Measurements from ENCODE around the gene FXYD1. TPM values are rescaled to one million over a fixed set of nuclear protein-coding genes. Genes with fewer than 3 reads are reported as not detected.

Gene FXYD1
- total RNA-seq, 1 experiment from 2014 or later: 13.3 TPM

DNA sequence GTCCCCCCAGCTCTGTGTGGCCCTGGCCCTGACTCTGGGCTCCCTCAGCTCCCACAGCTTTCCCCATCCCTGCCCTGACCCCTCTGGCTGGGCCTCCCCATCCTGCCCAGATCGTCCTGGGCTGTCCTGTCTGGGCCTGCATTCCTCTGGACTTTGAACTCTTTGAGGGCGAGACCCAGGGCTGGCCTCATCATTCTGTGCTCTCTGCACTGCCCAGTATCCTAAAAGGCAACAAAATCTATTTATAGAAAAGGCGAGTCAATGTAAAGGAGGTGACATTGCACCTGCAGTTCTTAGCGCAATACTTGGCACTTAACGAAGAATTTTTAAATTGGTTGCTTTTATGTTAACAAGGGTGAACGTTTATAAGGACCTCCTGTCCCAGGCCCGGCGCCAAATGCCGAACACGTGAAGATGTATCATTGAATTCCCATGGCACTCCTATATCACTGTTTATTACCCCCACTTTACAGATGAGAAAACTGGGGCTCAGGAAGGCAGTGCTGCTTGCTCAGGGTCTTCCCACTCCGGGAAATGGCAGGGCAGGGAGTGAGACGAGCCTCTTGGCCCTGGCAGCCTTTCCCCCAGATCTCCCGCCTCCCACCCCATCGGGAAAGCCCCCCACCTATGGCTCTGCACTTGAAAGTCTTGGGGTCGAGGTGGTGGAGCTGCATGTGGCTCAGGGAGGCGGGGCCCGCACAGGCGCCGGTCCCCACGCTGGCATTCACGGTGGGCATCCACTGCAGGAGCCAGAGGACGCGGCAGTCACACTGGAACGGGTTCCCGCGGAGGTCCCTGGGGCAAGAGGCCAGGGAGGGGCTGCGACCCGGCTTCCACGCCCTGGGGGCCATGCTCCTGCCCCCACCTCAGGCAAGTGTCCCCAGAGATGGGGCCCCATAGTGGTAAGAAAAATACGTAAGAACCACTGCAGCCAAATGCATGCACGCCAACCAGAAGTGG lies 7.6 kb upstream of the FXYD1 start:
- ATAC-seq: no peak
- H3K36me3 Mint-ChIP-seq: peaks cover 4% of the 10 kb centered on the region; the same call in 1 of the 2 replicates
- peaks cover 11% of the 10 kb centered on the region for H3K4me1 Mint-ChIP-seq
- DNase-seq (ENCODE audit: low spot score): no peak
- POLR2A ChIA-PET: no interaction called here
- TF ChIP-seq ZNF317 (CRISPR knock-in tag; IDR thresholded peaks at IDR 0.05; ENCODE audit: borderline replicate concordance, low read depth) (no peak), CREB1 (CRISPR knock-in tag; IDR thresholded peaks at IDR 0.05) (no peak), ZNF416 (CRISPR knock-in tag; IDR thresholded peaks at IDR 0.05) (no peak), ESRRA (CRISPR knock-in tag; IDR thresholded peaks at IDR 0.05; ENCODE audit: borderline replicate concordance) (no peak), PRRX2 (CRISPR knock-in tag; IDR thresholded peaks at IDR 0.05) (no peak), GRHL2 (CRISPR knock-in tag; IDR thresholded peaks at IDR 0.05; ENCODE audit: insufficient replicate concordance, severe bottlenecking) (no peak), KAT7 (CRISPR knock-in tag; IDR thresholded peaks at IDR 0.05; ENCODE audit: borderline replicate concordance) (no peak), ZNF423 (CRISPR knock-in tag; IDR thresholded peaks at IDR 0.05) (no peak), GABPB1 (CRISPR knock-in tag; IDR thresholded peaks at IDR 0.05) (no peak), CBFB (CRISPR knock-in tag; IDR thresholded peaks at IDR 0.05; ENCODE audit: low read depth) (no peak), HMGA2 (CRISPR knock-in tag; IDR thresholded peaks at IDR 0.05) (no peak), RELA (CRISPR knock-in tag; IDR thresholded peaks at IDR 0.05; ENCODE audit: borderline replicate concordance) (no peak)
- TF ChIP-seq, protein P1, sequence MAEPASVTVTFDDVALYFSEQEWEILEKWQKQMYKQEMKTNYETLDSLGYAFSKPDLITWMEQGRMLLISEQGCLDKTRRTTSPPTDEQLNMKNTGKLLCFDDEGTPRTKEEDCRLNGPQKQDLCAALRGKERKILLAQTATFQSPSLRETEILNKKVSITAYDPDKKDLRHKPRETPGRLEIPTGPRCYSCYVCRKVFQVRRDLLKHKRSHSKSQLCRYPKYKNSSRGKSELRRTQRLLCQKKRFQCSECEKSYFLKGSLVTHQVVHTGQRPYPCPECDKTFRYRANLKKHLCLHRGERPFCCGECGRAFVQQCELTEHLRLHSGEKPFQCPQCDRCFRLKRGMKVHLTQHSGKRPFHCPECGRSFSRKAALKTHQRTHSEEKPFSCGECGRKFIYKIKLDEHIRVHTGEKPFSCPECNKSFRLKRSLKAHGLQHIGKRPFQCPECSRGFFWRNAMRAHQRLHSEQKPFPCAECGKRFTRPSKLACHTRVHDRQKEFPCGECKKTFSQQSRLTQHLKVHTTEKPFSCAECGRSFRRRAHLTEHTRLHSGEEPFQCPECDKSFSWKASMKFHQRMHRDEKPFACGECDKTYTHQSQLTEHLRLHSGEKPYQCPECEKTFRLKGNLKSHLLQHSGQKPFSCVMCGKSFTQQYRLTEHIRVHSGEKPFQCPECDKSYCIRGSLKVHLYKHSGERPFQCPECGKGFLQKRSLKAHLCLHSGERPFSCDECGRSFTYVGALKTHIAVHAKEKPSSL (CRISPR knock-in tag; conservative IDR thresholded peaks at IDR 0.05): no peak
- TF ChIP-seq, protein P2, sequence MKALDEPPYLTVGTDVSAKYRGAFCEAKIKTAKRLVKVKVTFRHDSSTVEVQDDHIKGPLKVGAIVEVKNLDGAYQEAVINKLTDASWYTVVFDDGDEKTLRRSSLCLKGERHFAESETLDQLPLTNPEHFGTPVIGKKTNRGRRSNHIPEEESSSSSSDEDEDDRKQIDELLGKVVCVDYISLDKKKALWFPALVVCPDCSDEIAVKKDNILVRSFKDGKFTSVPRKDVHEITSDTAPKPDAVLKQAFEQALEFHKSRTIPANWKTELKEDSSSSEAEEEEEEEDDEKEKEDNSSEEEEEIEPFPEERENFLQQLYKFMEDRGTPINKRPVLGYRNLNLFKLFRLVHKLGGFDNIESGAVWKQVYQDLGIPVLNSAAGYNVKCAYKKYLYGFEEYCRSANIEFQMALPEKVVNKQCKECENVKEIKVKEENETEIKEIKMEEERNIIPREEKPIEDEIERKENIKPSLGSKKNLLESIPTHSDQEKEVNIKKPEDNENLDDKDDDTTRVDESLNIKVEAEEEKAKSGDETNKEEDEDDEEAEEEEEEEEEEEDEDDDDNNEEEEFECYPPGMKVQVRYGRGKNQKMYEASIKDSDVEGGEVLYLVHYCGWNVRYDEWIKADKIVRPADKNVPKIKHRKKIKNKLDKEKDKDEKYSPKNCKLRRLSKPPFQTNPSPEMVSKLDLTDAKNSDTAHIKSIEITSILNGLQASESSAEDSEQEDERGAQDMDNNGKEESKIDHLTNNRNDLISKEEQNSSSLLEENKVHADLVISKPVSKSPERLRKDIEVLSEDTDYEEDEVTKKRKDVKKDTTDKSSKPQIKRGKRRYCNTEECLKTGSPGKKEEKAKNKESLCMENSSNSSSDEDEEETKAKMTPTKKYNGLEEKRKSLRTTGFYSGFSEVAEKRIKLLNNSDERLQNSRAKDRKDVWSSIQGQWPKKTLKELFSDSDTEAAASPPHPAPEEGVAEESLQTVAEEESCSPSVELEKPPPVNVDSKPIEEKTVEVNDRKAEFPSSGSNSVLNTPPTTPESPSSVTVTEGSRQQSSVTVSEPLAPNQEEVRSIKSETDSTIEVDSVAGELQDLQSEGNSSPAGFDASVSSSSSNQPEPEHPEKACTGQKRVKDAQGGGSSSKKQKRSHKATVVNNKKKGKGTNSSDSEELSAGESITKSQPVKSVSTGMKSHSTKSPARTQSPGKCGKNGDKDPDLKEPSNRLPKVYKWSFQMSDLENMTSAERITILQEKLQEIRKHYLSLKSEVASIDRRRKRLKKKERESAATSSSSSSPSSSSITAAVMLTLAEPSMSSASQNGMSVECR (CRISPR knock-in tag; IDR thresholded peaks at IDR 0.05; ENCODE audit: borderline replicate concordance): no peak
- H3K9me3 Mint-ChIP-seq: peaks cover 12% of the 10 kb centered on the region
- H3K4me3 Mint-ChIP-seq: no peak overlapping the region
- CTCF ChIA-PET: interaction anchor here (1.1 kb wide), 1 partner anchor 16 kb away, joined by 4 read pairs; no protein-coding TSS in a partner anchor
- H3K27ac Mint-ChIP-seq: no peak overlapping the region
- H3K27me3 Mint-ChIP-seq (ENCODE audit: low read depth): no peaks in the 10 kb centered on the region

DNA sequence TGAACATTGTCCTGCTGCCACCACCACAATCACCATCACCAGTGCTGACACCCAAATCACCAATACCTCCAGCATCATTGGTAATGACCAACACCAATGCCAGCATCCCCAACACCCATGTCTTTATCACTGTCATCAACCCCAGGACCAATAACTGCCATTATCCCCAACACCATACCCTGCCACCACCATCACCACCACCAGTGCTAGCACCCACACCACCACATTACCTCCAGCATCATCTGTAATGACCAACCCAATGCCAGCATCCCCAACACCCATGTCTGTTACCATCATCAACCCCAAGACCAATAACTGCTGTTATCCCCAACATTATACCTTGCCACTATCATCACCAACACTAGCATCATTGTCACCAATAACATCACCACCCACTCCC lies 6.4 kb upstream of the FXYD1 start:
- ATAC-seq (no peak), DNase-seq (ENCODE audit: low spot score) (no peak)
- Mint-ChIP-seq H3K4me3 (no peak overlapping the region), H3K27me3 (ENCODE audit: low read depth) (no peaks in the 10 kb centered on the region; the same call in 1 of the 2 replicates), H3K27ac (no peak overlapping the region), H3K9me3 (peaks cover 12% of the 10 kb centered on the region), H3K4me1 (peaks cover 11% of the 10 kb centered on the region), H3K36me3 (peaks cover 4% of the 10 kb centered on the region; the same call in 1 of the 2 replicates)
- ChIA-PET CTCF (no interaction called here), POLR2A (no interaction called here)
- TF ChIP-seq, protein P3, sequence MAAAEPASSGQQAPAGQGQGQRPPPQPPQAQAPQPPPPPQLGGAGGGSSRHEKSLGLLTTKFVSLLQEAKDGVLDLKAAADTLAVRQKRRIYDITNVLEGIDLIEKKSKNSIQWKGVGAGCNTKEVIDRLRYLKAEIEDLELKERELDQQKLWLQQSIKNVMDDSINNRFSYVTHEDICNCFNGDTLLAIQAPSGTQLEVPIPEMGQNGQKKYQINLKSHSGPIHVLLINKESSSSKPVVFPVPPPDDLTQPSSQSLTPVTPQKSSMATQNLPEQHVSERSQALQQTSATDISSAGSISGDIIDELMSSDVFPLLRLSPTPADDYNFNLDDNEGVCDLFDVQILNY (CRISPR knock-in tag; IDR thresholded peaks at IDR 0.05): no peak
- TF ChIP-seq TCF7 (CRISPR knock-in tag; IDR thresholded peaks at IDR 0.05; ENCODE audit: low read depth): no peak
- TF ChIP-seq ZNF396 (CRISPR knock-in tag; IDR thresholded peaks at IDR 0.05; ENCODE audit: borderline replicate concordance): no peak
- no peak for TF ChIP-seq ZNF138 (CRISPR knock-in tag; conservative IDR thresholded peaks at IDR 0.05)
- TF ChIP-seq TEAD4 (CRISPR knock-in tag; IDR thresholded peaks at IDR 0.05): no peak
- TF ChIP-seq CREM (CRISPR knock-in tag; IDR thresholded peaks at IDR 0.05): no peak
- TF ChIP-seq, protein P4, sequence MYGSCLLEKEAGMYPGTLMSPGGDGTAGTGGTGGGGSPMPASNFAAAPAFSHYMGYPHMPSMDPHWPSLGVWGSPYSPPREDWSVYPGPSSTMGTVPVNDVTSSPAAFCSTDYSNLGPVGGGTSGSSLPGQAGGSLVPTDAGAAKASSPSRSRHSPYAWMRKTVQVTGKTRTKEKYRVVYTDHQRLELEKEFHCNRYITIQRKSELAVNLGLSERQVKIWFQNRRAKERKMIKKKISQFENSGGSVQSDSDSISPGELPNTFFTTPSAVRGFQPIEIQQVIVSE (CRISPR knock-in tag; IDR thresholded peaks at IDR 0.05; ENCODE audit: borderline replicate concordance): no peak
- TF ChIP-seq JAZF1 (CRISPR knock-in tag; IDR thresholded peaks at IDR 0.05): no peak

All from WTC11 (cell line).